ENCODE measurements around the gene EPHA3. TPM values are rescaled to one million over a fixed set of nuclear protein-coding genes. Genes with fewer than 3 reads are reported as not detected.

The EPHA3 gene
- 0.26 and 0.54 TPM in 2 replicates for total RNA-seq

DNA sequence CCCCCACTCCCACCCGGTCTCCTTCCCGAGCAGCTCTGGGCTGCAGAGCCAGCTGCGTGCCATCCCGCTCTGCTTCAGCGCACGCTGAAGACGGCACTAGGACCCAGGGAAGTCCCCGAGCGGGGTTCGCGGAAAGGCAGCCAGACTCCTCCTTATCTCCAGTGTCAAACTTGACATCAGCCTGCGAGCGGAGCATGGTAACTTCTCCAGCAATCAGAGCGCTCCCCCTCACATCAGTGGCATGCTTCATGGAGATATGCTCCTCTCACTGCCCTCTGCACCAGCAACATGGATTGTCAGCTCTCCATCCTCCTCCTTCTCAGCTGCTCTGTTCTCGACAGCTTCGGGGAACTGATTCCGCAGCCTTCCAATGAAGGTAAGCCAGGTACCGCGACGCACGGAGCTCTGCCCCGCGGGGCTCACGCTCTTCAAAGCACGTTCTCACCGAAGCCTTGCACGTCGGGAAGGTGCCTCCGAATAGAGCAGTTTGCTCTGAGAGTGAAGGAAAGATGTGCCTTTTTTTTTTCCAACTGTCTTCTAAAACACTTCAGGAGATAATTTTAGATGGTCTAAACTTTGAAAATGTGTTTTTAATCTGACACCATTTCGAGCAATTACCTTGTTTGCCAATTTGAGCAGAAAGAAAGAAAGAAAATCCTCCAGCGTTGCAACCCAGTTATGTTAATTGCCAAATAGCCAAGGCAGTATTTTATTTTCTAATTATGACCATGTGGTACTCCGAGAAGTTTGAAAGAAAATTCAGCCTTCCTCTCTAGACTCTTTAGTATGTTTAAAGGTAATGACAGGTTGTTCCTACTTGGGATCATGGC lies at the start of gene EPHA3:
TSS of gene EPHA3 (plus strand) at position 161 of the 830 bp plus-strand sequence. CDS start at position 289, 128 bp downstream.

Data from articular chondrocyte of knee joint (primary cell).